DLD1 (cell line): ENCODE measurements around the gene HPF1.
"Not testable (repeated sequence)": the region's sequence is repeated elsewhere in the genome, so short reads cannot be mapped to it uniquely, and the experiment has no call there.

Experiments
- in situ Hi-C: cut with HindIII; loops from 2 replicates; pipeline ENCODE4 v1.10.0; 2017; ENCODE audit warnings: low sequenced_read_pairs

HPF1 gene

GRCh38 chr4:169744601-169745000 is 13.1 kb downstream of the HPF1 start:
- in situ Hi-C loops: no loop called here

- in situ Hi-C loops: no loop called here
These were observed 16.2 kb downstream of the HPF1 start for GRCh38 chr4:169741569-169741968.

GRCh38 chr4:169738604-169739003 is 19.1 kb downstream of the HPF1 start:
- in situ Hi-C loops: not testable (repeated sequence)

GRCh38 chr4:169730564-169730963 is 27.2 kb downstream of the HPF1 start:
- in situ Hi-C loops: loop anchor here (5.0 kb wide), 1 partner anchor 297 kb away; the partner anchor contains the start of gene MFAP3L

- in situ Hi-C loops: no loop called here
These were observed 30.1 kb downstream of the HPF1 start for GRCh38 chr4:169727616-169728015.

GRCh38 chr4:169724260-169724659 is 33.5 kb downstream of the HPF1 start:
- in situ Hi-C loops: no loop called here

GRCh38 chr4:169723207-169723965 is 34.4 kb downstream of the HPF1 start:
- in situ Hi-C loops: no loop called here

GRCh38 chr4:169720529-169720928 is 37.2 kb downstream of the HPF1 start:
- in situ Hi-C loops: no loop called here

GRCh38 chr4:169716677-169717076 is 41.1 kb downstream of the HPF1 start:
- in situ Hi-C loops: no loop called here

GRCh38 chr4:169715826-169716225 is 41.9 kb downstream of the HPF1 start:
- in situ Hi-C loops: no loop called here

- in situ Hi-C loops: no loop called here
These were observed 49.6 kb downstream of the HPF1 start for GRCh38 chr4:169707958-169708643.

- in situ Hi-C loops: no loop called here
These were observed 59.4 kb downstream of the HPF1 start for GRCh38 chr4:169698331-169698730.

GRCh38 chr4:169690787-169691186 is 67.0 kb downstream of the HPF1 start:
- in situ Hi-C loops: no loop called here

GRCh38 chr4:169689681-169690080 is 68.1 kb downstream of the HPF1 start:
- in situ Hi-C loops: no loop called here

- in situ Hi-C loops: no loop called here
These were observed 75.2 kb downstream of the HPF1 start for GRCh38 chr4:169682372-169683047.
